Urinary bladder (tissue), 4 donors: ENCODE data around the gene RPP14. TPM values are rescaled to one million over a fixed set of nuclear protein-coding genes. Genes with fewer than 3 reads are reported as not detected.

Experiments
- DNase-seq: peaks from one replicate; pipeline ENCODE4 v3.0.0-alpha.2; 2015; ENCODE audit errors: extremely low spot score
- H3K27ac ChIP-seq: one replicate; pipeline ENCODE4 v1.5.1; 2013; ENCODE audit warnings: low read depth, mild to moderate bottlenecking, moderate library complexity
- H3K36me3 ChIP-seq: one replicate; pipeline ENCODE4 v1.6.1; 2013; ENCODE audit warnings: mild to moderate bottlenecking, moderate library complexity; ENCODE audit not compliant: insufficient read depth
- H3K4me1 ChIP-seq: one replicate; pipeline ENCODE4 v1.6.1; 2013; ENCODE audit warnings: mild to moderate bottlenecking, moderate library complexity; ENCODE audit not compliant: insufficient read depth
- H3K4me3 ChIP-seq: one replicate; pipeline ENCODE4 v1.5.1; 2013; ENCODE audit warnings: low read depth, low read length
- WGBS: extraction: QIAGEN DNeasy Blood & Tissue Kit; methylation state at CpG from one replicate; pipeline ENCODE4 v1.1.7; 2013; 5-methylcytosine and 5-hydroxymethylcytosine counted together
- polyA plus RNA-seq: library from polyadenylated mRNA; stranded (reverse); fragments of 200-250 nt; gene quantifications from one replicate; pipeline ENCODE4 v1.2.3, GENCODE V29; 2013
- small RNA-seq: library from RNA; depleted of rRNA; stranded (forward); fragments of <200 nt; gene quantifications from one replicate; pipeline ENCODE3, GENCODE V24; 2014
- total RNA-seq: library from RNA; depleted of rRNA; stranded (reverse); fragments of >200 nt; gene quantifications from one replicate; pipeline ENCODE4 v1.2.3, GENCODE V29; 2014
- donor health status: healthy with polysubstance abuse.
- donor health status: healthy.

RPP14 gene
- total and polyA plus RNA-seq, 2 donors, result 9.4 to 19.2 TPM

- no peak for DNase-seq
- Histone ChIP-seq H3K27ac (no peak overlapping the region), H3K4me1 (no peaks in the 10 kb centered on the region), H3K36me3 (no peaks in the 10 kb centered on the region), H3K4me3 (no peak overlapping the region)
- 71% methylated on average over 1 of the region's 1 CpG for WGBS
Measured at GRCh38 chr3:58366699-58367098, 60.7 kb downstream of the RPP14 start.

GRCh38 chr3:58369038-58369437 is 63.0 kb downstream of the RPP14 start:
- WGBS, result 89% methylated on average over 1 of the region's 1 CpG
- H3K36me3 ChIP-seq, result no peaks in the 10 kb centered on the region
- no peak for DNase-seq
- no peak overlapping the region for H3K27ac ChIP-seq
- no peak overlapping the region for H3K4me3 ChIP-seq
- H3K4me1 ChIP-seq, result no peaks in the 10 kb centered on the region

Small RNA genes lying within 50 kb of the gene (small RNA-seq; reads per million reads assigned to genes)
- not detected for gene AC098479.1

Other genes starting within 250 kb of the RPP14 start
- 3.5 TPM for gene DNASE1L3, start 95.3 kb upstream of the RPP14 start, total RNA-seq
- gene DNASE1L3, start 95.3 kb upstream of the RPP14 start, polyA plus RNA-seq, result 5.4 TPM
- gene ABHD6, start 68.5 kb upstream of the RPP14 start, total RNA-seq, result 7.2 TPM
- 8.8 TPM for gene ABHD6, start 68.5 kb upstream of the RPP14 start, polyA plus RNA-seq
- 11.0 TPM for gene HTD2, start 275 bp downstream of the RPP14 start, total RNA-seq
- gene HTD2, start 275 bp downstream of the RPP14 start, polyA plus RNA-seq, result 10.6 TPM
- 73.9 TPM for gene PXK, start 26.6 kb downstream of the RPP14 start, total RNA-seq
- 25.3 TPM for gene PXK, start 26.6 kb downstream of the RPP14 start, polyA plus RNA-seq
- gene PDHB, start 127.6 kb downstream of the RPP14 start, total RNA-seq, result 72.3 TPM
- 99.4 TPM for gene PDHB, start 127.6 kb downstream of the RPP14 start, polyA plus RNA-seq
- gene KCTD6, start 185.9 kb downstream of the RPP14 start, total RNA-seq, result 28.2 TPM
- gene KCTD6, start 185.9 kb downstream of the RPP14 start, polyA plus RNA-seq, result 10.7 TPM
- gene ACOX2, start 230.9 kb downstream of the RPP14 start, total RNA-seq, result 28.8 TPM
- 25.7 TPM for gene ACOX2, start 230.9 kb downstream of the RPP14 start, polyA plus RNA-seq